VCaP (cell line): ENCODE data around the gene CASZ1.

ENCODE experiments used
- H3K27ac ChIP-seq: fragments of 450-650 bp; 2 replicates; pipeline ENCODE4 v1.5.1; 2017
- CTCF ChIP-seq: fragments of 450-650 bp; conservative IDR thresholded peaks from 2 replicates; pipeline ENCODE4 v1.5.1; 2017; ENCODE audit warnings: mild to moderate bottlenecking, moderate library complexity

The CASZ1 gene

GRCh38 chr1:10615932-10616671 lies 180.3 kb downstream of the CASZ1 start:
- H3K27ac ChIP-seq, result no peak overlapping the region
- no peak for TF ChIP-seq CTCF

DNA sequence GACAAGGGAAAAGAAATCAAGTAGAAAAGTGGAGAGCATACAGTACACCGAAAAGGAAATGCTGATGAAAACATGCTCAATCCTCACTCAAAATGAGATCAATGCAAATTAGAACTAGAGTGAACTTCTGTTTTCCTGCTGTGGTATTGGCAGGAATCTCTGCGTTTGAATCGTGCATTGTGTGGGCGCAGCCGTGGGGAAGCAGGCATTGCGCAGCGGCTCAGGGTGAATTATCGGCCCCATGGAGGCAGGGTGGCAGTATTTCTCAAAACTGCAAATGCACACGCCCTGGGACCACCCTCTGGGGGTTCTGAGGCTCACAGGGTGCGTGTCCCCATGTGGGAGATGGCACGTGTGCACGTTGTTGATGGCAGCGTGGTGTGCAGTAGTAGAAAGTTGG lies 181.1 kb downstream of the CASZ1 start:
- TF ChIP-seq CTCF, result no peak
- H3K27ac ChIP-seq, result no peak overlapping the region

- no peak overlapping the region for H3K27ac ChIP-seq
- TF ChIP-seq CTCF, result no peak
Measured at GRCh38 chr1:10614377-10615225, 181.8 kb downstream of the CASZ1 start.

GRCh38 chr1:10613861-10614260 lies 182.6 kb downstream of the CASZ1 start:
- TF ChIP-seq CTCF, result no peak
- H3K27ac ChIP-seq, result no peak overlapping the region

DNA sequence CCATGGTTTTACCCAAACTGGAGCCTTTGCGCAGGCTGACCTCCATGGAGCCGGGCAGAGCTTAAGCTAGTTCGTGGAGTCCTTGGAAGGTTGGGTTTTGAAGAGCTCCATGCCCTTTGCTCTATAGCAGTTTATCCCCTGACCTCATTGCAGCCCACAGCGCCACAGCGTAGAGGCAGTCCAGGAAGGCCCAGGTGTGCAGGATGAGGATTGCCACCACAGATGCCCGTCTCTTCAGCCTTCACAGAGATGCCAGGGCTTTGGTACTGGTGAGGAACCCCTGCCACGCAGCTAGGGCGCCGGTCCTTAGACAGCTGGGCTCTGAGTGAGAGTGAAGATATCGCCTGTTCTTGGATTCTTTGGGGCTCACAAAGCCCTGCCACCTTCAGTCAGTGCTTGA lies 183.1 kb downstream of the CASZ1 start:
- no peak for TF ChIP-seq CTCF
- no peak overlapping the region for H3K27ac ChIP-seq

DNA sequence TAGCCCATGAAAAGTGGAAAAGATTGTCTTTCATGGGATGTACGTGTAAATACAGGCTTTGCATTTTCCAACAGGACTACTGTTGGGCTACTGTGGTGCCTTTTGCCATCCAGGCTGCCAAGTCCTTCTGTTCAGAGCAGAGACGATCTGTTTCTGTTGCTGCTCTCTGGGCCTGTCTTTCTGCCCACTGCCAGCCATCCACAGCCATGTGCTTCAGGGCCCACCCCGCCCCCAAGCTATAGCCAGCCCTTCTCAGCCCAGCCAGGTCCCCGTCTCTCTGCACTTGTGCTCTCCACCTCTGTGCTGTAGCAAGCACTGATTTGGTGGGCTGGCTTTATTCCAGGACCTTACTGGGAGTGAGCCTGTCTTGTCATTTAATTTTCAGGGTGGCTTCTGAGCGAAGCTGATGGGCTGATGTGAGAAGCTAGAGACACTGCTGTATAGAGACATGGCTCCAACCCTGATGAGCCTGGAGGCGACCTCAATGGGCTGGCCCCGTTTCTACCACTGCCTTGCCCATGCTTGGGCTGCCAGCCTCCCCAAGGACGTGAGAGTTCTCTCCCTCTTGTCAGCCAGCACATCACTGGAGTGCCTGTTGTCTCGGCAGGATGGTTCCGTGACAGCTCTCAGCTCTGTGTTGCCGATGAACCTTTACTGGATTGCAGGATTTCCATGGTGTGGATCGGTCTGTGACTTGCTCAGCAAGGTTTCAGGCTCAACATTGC lies 183.8 kb downstream of the CASZ1 start:
- no peak overlapping the region for H3K27ac ChIP-seq
- TF ChIP-seq CTCF, result no peak
